Gastrocnemius medialis (tissue), 4 donors: ENCODE data around the gene GABARAPL2.

Experiments
- CTCF ChIP-seq, 5 experiments: fragments of 450-650 bp in 3 of 5; fragments of 200-600 bp in 2 of 5; sonication (generic) in 2 of 5; IDR thresholded peaks in 4 of 5; conservative IDR thresholded peaks in 1 of 5; 1 replicate in 4 of 5; 2 replicates in 1 of 5; pipeline ENCODE4 v1.5.1; 2016 to 2019; ENCODE audit warnings: antibody characterized with exemption in 5 of 5, mild to moderate bottlenecking in 3 of 5, moderate library complexity in 3 of 5
- POLR2A ChIP-seq, 2 donors: fragments of 450-650 bp; IDR thresholded peaks; one replicate each; pipeline ENCODE4 v1.6.1; 2017; ENCODE audit warnings: antibody characterized with exemption in 2 of 2, mild to moderate bottlenecking in 2 of 2, moderate library complexity in 2 of 2

- TF ChIP-seq POLR2A (IDR thresholded peaks at IDR 0.05), result no peak
- no peak for TF ChIP-seq CTCF (IDR thresholded peaks at IDR 0.05 in 4 of 5, conservative IDR thresholded peaks at IDR 0.05 in 1 of 5)
Observed at GRCh38 chr16:75556431-75556950, 9.7 kb upstream of the GABARAPL2 start.
